K562 treated with DMSO at 1 percent for 48 hours (cell line): Measurements from ENCODE around the gene OPN5. TPM values are rescaled to one million over a fixed set of nuclear protein-coding genes. Genes with fewer than 3 reads are reported as not detected.

Source experiments
- total RNA-seq: library from RNA; unstranded; fragments of 300-600 nt; gene quantifications from 2 replicates; pipeline ENCODE4 v1.2.3, GENCODE V29; 2022; ENCODE audit warnings: low replicate concordance; ENCODE audit errors: extremely low read depth

The OPN5 gene, protein sequence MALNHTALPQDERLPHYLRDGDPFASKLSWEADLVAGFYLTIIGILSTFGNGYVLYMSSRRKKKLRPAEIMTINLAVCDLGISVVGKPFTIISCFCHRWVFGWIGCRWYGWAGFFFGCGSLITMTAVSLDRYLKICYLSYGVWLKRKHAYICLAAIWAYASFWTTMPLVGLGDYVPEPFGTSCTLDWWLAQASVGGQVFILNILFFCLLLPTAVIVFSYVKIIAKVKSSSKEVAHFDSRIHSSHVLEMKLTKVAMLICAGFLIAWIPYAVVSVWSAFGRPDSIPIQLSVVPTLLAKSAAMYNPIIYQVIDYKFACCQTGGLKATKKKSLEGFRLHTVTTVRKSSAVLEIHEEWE
- total RNA-seq, result not detected in 2 replicates

DNA sequence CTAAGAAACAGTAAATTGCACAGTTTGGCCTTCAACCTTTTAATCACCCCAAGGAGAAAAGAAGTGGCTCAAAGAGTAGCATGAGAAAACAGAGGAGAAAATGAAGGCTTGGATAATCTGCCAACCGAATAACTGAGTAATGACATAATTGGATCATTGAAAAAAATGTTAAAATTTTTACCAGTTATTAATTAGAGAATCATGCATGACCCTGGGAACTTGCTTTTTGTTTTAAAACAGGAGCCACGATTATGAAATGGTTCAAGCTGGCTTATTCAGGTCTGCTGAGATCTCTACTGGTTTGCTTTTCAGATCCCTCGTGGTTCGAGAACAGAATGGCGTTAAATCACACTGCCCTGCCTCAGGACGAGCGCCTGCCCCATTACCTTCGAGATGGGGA lies at the start of gene OPN5:
Gene OPN5, plus strand, starts transcription at position 301 of the 400 bp plus-strand sequence. Its CDS starts 35 bp downstream, at position 336.

Other genes starting within 250 kb of the OPN5 start
- gene ADGRF4, start 83.5 kb upstream of the OPN5 start, total RNA-seq, result not detected in 2 replicates